Glomerular visceral epithelial cell (primary cell): ENCODE results near the gene C1orf35.

ENCODE experiments used
- DNase-seq: peaks from one replicate; pipeline ENCODE4 v3.0.0-alpha.2; 2016; ENCODE audit errors: extremely low spot score

C1orf35 gene

GRCh38 chr1:228063251-228064191 is 39.6 kb downstream of the C1orf35 start:
- no peak for DNase-seq

DNA sequence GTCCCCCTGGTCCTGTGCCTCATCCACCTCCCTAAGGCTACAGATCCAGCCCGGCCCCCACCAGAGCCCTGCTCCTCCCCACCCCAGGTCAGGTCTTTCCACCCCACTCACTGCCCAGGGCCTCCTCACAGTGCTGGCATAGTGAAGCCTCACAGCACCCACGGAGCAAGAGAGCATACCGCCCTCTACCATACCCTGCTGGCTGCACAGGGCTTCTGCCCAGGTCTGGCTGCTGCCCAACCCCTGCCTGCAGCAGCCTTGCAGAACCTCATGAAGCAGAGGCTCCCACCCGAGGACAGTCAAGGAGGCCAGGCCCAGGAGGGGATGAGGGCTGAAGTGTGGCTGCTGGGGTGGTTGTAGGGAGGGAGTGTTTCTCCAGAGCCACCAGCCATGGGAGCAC is 40.3 kb downstream of the C1orf35 start:
- DNase-seq, result no peak

- DNase-seq, result no peak
Measured at GRCh38 chr1:228062085-228062791, 40.9 kb downstream of the C1orf35 start.

GRCh38 chr1:228061411-228062084 is 41.6 kb downstream of the C1orf35 start:
- no peak for DNase-seq

- no peak for DNase-seq
Measured at GRCh38 chr1:228060458-228061190, 42.5 kb downstream of the C1orf35 start.

DNA sequence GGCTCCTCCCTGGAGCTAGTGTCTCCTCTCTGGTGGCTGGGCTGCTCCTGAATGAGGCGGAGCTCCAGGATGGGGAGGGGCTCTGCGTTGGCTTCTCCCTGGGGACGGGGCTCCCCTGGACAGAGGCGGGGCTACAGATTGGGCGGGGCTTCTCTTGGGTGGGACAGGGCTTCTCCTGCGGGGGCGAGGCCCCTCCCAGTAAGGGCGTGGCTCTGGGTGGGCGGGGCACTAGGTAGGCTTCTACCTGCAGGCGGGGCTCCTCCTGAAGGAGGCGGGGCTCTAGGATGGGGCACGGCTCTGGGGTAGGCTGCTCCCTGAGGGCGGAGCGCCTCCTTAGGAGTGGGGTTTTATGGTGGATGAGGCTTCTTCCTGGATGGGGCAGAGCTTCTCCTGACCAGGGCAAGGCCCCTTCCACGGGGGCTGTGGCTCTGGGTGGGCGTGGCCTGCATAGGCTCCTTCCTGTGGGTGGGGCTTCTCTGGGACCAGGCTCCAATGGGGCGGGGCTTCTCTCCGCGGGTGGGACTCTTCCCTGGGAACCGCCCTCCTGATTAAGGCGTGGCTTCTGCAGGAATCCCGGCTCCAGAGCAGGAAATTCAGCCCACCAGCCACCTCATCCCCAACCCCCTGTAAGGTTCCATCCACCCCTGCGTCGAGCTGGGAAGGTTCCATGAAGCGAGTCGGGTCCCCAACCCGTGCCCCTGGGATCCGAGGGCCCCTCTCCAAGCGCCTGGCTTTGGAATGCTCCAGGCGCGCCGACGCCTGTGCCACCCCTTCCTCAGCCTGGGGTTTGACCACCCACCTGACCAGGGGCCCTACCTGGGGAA is 43.3 kb downstream of the C1orf35 start:
- peak; percentile 39 for DNase-seq

DNA sequence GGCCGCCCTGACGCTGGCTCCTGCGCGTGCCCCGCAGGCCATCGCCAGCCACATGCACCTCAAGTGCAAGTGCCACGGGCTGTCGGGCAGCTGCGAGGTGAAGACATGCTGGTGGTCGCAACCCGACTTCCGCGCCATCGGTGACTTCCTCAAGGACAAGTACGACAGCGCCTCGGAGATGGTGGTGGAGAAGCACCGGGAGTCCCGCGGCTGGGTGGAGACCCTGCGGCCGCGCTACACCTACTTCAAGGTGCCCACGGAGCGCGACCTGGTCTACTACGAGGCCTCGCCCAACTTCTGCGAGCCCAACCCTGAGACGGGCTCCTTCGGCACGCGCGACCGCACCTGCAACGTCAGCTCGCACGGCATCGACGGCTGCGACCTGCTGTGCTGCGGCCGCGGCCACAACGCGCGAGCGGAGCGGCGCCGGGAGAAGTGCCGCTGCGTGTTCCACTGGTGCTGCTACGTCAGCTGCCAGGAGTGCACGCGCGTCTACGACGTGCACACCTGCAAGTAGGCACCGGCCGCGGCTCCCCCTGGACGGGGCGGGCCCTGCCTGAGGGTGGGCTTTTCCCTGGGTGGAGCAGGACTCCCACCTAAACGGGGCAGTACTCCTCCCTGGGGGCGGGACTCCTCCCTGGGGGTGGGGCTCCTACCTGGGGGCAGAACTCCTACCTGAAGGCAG is 44.0 kb downstream of the C1orf35 start:
- DNase-seq, result no peak

DNA sequence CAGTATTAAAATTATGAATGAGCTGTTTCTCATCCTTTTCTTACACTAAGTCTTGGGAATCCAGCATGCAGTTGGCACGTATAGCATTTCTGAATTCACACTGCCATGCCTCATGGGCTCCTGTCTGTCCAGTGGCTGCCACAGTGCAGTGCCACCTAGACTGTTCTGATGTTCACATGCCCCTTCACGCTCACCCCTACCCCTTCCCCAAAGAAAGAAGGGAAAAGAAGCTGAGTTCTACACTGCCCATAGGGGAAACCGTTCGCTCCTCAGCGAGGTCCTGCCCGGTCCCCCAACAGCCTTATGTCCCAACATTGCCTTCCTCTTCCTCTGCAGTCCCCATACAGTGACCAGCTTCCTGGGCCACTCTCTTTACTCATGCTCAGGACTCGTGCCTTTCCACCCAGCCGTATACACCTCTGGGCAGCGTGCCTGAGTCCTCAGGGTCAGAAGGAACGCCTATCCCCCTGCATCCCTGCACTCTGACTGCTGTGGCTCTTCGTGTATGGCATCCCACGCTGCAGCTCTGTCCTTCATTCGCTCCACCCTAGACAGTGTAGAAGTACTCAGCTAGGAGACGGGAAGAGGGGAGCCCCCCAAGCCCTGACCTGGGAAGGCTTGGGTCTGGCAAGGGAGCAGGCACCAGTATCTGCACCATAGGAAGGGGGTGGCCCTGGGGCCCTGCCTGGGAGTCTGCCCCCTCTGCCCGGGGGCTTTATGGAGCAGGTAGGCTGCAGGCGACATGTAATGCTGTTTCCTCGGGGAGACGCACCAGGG is 44.8 kb downstream of the C1orf35 start:
- no peak for DNase-seq
